CD4-positive, alpha-beta T cell treated with Interleukin-21 for 1 hour (primary cell): ENCODE measurements around the gene MRI1.
A peak's percentile ranks its signal among the peaks of the same experiment; 100 is the strongest.

ENCODE experiments used
- DNase-seq: peaks from one replicate; pipeline ENCODE4 v3.0.0-alpha.2; 2020

MRI1 gene

DNA sequence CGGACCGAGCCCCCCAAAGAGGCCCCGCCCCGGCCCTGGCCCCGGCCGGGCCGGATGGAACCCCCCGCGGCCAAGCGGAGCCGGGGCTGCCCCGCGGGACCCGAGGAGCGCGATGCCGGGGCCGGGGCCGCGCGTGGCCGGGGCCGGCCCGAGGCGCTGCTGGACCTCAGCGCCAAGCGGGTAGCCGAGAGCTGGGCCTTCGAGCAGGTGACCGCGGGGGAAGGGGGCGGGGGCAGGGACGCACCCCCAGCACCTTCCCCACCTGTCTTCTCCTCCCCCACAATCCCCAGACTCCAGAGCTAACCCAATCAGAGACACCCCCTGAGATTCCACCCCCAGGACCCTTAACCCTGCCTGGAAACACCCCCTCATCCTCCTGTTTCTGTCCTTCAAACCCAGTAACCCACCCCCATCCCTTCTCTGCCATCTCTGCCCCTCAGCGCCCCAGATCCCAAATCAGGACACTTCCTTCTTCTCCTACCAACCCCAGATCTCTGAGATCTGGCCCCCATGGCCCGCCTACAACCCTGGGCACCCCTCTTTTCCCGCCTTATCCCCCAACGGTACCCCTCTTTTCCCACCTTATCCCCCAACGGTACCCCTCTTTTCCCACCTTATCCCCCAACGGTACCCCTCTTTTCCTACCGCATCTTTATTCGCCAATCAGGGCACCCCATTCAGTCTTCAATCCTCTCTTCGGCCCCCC, 31.4 kb downstream of the MRI1 start:
- no peak for DNase-seq

DNA sequence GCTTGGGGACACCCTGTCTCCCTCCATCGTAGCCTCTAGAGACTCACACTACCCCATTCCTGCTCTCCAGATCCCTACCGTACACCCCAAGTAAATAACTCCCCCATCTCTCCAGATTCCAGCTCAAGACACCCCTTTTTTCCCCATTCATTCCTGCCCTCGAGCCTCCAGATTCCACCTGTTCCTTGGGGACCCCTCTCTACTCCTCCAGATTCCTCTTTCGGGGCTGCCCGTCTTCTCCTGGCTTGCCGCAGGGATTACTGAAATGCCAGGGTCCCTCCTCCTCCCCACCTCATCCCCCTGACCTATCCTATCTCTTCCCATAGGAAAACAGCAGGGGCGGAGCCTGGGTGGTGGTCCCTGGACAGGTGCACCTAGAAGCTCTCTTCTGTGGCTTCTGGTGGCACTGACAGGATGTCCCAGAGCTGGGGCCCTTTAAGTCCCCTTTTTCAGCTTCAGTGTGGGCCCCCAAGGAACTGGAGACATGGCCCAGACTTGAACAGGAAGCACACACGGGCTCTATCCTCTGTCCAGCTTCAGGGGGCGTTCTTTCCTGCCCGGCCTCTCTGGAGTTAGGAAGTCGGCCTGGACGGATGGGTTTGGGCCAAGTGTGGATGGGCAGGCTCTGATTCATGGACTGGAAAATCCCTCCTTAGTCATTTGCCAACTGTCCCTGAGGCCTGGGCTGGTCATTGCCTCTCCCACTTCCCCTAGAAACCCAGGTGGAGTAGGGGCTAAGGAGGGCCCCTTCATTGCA, 32.2 kb downstream of the MRI1 start:
- DNase-seq = no peak

DNA sequence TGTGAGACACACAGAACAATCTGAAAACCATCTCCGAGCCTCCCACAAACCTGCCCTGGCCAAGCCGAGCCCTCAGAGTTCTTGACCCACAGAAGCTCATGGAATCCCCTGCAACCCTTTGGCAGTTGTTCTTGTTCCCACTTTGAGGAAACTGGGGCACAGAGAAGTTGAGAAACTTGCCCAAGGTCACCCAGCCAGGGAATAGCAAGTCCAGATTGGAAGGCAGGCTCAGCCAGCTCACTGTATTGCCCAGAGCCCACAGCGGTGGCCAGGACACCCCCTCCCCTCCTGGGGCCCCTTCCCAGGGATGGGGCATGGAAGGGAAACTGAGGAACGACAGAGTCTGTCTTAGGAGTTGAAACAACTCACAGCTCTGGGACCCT, 32.7 kb downstream of the MRI1 start:
- no peak for DNase-seq

DNA sequence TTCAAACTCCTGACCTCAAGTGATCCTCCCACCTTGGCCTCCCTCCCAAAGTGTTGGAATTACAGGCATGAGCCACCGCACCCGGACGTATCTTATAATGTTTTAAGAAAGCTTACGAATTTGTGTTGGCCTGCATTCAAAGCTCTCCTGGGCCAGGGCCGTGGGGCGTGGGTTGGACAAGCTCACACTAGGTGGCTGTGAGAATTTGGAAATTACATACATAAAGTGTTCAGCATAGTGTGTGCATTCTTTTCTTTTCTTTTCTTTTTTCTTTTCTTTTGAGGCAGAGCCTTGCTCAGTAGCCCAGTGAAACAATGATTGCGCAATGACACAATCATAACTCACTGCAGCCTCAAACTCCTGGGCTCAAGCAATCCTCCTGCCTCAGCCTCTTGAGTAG, 33.5 kb downstream of the MRI1 start:
- DNase-seq = no peak

DNA sequence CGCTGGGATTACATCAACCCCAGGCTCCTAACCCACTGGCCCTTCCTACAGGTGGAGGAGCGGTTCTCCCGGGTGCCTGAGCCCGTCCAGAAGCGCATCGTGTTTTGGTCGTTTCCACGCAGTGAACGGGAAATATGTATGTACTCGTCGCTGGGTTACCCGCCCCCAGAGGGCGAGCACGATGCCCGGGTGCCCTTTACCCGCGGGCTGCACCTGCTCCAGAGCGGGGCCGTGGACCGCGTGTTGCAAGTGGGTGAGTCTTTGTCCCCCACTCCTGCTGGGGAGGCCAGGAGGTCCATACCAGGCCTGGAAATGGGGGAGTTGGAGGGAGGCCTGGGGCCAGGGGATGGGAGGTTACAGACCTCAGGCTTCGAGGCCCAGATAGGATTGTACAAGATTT, 35.3 kb downstream of the MRI1 start:
- DNase-seq = no peak

DNA sequence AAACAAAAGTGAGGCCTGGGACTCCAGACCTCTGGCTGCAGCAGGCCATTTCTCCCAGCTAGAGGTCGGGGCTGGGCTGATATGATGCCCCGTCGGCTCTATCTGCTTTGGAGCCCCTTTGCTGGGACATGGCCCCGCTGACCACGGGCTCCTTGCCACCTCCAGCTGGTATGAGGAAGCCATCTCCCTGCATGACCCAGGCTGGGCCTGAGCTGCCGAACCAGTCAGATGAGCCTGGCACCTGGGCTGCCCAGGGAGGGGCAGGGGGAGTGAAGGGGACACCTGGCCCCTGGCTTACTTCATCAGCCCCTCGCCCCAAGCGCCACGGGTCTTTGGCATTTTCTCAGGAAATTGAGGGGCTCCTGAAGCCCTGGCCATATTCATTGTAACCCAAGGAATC, 38.7 kb downstream of the MRI1 start:
- DNase-seq = no peak

DNA sequence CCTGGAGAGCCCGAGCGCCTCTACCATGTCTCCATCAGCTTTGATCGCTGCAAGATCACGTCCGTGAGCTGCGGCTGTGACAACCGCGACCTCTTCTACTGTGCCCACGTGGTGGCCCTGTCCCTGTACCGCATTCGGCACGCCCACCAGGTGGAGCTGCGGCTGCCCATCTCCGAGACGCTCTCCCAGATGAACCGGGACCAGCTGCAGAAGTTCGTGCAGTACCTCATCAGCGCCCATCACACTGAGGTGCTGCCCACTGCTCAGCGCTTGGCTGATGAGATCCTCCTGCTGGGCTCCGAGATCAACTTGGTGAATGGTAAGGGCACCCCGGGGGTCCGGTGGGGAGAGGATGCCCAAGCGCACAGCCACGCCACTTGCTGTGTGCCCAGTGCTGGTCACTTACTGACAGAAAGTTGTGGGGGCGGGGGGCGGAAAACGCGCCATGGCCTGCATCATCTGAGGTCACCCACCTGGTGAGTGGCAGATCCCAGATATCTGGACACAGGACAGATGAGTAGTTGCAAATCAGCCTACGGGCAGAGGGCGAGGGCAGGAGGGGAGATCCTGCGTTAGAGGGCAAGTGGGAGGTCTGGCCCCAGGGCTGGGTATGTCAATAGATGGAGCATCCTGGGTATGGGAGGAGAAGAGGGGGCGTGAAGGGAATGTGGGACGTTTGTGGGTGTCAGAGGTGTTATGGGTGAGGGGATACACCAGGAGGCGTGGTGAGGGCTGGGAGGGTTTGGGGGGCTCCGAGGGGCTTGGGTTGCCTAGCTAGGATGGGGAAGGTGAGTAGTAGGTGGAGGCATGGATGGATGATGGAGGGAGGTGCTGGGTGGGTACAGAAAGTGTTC, 40.7 kb downstream of the MRI1 start:
- DNase-seq = no peak

DNA sequence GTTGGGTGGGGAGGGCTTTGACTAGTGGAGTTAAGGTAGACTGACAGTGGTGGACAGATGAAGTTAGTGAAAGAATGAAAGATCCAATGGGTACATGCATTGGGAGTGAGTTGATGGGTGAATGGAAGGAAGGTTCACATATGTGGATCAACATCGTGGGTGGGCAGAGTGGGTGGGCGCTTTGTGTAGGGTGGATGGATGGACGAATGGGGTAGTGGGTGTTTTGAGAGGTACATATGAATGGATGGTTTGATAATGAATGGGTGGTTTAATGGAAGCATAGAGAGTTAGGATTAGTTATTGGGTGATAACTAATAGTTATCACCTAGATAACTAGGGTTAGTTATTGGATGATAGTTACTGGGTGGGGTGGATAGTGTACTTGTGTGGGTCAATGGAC, 42.4 kb downstream of the MRI1 start:
- DNase-seq = no peak

DNA sequence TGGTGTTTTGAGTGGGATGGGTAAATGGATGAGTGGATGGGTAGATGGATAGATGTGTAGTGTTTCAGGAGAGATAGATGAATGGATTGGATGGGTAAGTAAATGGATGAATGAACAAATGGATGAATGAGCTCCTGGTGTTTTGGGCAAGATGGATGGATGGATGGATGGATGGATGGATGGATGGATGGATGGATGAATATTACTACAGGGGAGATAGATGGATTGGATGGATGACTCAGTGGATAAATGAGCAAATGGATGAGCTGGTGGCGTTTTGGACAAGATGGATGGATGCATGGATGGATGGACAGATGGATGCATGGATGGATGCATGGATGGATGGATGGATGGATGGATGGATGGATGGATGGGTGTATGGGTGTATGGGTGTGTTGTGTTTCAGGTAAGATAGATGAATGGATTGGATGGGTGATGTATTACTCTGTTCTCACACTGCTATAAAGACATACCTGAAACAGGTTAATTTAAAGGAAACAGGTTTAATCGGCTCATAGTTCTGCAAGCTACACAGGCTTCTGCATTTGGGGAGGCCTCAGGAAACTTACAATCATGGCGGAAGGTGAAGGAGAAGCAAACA, 43.2 kb downstream of the MRI1 start:
- DNase-seq = no peak

DNA sequence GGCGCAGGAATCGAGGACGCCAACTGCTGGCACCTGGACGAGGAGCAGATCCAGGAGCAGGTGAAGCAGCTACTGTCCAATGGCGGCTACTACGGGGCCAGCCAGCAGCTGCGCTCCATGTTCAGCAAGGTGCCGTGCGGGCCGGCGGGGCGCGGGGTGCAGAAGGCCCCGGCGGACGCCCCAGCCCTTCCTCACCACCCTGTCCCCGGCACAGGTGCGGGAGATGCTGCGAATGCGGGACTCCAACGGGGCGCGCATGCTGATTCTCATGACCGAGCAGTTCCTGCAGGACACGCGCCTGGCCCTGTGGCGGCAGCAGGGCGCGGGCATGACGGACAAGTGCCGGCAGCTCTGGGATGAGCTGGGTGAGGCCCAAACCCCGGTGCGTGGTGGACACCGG, 44.5 kb downstream of the MRI1 start:
- no peak for DNase-seq

DNA sequence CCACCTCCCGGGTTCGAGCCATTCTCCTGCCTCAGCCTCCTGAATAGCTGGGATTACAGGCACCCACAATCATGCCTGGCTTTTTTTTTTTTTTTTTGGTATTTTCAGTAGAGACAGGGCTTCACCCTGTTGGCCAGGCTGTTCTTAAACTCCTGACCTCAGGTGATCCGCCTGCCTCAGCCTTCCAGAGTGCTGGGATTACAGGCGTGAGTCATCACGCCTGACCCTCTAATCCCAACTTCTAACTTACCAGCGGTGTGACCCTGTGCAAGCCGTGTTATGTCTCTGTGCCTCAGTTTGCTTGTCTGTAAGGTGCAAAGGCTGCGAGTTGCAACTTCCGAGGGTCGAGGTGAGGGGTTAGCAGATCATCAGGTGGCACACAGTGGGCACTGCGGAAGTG, 48.2 kb downstream of the MRI1 start:
- DNase-seq = no peak

DNA sequence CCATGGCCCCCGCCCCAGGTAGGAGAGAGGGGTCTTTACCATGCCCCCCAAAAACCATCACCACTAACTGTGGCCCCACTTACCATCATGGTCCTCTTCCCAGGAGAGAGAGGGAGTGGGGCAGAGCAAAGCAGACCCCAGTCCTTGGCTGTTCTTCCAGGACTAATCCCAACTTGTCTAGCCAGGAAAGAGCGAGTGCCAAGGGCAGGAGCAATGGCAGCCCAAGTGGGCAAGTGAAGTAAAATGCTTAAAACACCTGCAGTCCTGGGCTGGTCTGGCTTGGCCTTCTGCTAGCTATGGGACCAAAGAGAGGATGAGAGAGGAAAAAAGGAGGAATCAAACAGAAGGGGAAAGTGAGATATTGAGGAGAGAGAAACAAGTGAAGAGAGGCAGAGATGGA, 48.8 kb downstream of the MRI1 start:
- no peak for DNase-seq

DNA sequence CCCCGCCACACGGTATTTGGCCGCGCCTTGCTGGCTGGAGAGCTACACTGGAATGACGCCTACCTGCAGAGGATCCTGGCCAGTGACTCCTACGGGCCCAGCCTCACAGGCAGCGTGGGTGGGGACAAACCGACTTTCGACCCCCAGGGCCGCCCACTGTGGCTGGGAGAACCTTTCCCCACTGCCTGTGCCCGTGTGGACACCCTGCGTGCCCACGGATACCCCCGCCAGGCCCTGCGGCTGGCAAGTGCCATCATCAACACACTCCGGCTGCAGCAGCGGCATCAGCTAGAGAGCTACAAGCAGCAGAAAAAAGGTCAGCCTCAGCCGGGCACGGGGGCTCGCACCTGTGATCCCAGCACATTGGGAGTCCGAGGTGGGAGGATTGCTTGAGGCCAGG, 50.2 kb downstream of the MRI1 start:
- DNase-seq = no peak

DNA sequence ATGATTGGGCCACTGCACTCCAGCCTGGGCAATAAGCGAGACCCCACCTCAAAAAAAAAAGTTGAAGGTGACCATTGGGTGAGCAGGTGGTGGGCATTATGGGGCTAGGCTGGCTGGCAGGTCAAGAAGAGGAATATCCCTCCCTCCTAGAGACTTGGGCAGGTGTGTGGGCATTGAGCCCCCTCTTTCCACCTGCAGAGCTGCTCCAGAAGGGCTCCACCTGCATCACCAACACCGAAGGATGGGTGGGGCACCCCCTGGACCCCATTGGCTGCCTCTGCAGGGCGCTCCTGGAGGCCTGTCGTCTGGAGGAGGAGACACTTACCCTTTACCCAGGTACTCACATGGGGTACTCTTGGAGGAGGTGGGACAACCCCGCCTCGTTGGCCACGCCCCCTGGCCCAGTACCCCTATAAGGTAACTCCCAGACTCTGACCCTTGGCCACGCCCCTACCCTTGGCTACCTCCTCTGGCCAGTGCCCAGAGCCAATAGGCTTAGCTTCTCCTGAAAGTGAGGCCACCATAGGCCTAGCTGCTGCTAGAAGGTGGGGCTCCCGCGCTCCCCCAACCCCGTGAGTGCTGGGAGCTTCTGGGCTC, 52.8 kb downstream of the MRI1 start:
- peak; percentile 49 for DNase-seq

DNA sequence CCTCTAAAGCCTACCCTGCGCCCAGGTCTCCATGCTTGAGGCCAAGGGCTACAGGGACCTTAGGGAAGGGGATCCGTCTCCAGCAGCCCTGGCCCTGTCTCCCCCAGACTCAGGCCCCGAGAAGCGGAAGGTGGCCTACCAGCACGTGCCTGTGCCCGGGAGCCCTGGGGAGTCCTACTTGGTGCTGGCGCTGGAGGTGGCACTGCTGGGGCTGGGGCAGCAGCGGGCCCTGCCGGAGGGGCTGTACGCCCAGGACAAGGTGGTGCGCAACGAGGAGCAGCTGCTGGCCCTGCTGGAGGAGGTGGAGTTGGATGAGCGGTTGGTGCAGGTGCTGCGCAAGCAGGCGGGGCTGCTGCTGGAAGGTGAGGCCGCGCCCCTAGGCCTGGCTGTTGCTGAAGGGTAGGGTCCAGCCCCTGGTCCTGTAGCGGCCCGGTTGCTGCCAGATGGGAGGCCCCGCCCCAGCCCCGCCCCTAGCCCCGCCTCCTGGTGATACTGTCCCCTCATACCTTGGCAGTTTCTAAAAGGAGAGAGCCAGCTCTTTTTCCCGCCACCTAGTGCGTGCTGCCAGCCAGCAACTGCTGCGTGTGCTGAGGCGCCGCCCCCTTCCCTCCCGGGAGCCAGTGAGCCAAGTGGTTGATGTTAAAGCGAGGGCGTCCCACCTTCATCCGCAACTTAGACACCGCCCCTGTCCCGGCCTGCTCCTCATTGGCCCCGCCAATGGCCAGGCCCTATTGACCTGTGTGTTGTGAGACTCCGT, 53.5 kb downstream of the MRI1 start:
- DNase-seq = peak; percentile 72

DNA sequence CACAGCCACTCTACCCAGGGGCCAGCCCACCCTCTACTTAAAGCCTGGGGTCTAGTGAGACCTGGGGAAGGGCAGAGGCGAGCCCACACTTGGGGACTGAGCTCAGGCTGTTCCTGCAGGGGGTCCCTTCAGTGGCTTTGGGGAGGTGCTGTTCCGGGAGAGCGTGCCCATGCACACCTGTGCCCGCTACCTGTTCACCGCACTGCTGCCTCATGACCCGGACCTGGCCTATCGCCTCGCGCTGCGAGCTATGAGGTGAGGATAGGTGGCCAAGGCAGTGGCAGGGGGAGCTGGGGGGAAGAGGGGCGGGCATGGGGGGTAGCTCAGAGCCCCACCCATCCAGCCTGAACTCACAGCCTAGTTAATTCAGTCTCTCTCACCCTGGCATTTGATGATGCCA, 54.9 kb downstream of the MRI1 start:
- DNase-seq = no peak

DNA sequence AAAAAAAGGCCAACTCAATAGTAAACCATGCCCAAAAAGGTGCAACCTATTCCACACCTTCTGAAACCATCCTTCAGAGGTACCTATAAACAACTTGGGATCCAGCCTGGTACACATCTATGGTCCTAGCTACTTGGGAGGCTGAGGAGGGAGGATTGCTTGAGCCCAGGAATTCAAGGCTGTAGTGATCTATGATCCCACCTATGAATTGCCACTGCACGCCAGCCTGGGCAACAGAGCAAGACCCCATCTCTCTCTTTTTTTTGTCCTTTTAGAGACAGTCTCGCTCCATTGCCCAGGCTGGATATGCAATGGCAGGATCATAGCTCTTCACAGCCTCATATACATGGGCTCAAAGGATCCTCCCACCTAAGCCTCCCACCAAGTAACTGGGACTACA, 57.0 kb downstream of the MRI1 start:
- no peak for DNase-seq

DNA sequence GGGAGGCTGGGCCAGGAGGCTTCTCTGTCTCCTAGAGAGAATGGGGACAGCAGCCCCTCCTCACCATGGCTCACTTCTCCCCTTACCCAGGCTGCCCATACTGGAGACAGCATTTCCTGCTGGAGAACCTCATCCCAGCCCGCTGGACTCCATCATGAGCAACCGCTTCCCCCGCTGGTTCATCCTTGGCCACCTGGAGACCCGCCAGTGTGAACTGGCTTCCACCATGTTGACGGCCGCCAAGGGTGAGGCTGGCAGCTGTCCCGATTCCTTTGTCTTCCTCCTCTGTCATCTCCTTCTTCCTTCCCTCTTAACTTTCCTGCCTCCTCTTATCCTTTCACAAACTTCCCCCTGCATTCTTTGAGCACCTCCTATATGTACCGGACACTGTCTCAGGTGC, 58.9 kb downstream of the MRI1 start:
- DNase-seq = no peak
